HL-60/S4 treated with phorbol 12-myristate 13-acetate at 8.2 ng/mL for 4 days and 3 days (cell line): Measurements from ENCODE around the gene CDR2L.
"Not testable (repeated sequence)": the region's sequence is repeated elsewhere in the genome, so short reads cannot be mapped to it uniquely, and the experiment has no call there.

ENCODE experiments used
- in situ Hi-C: fragments of 300-500 bp; cut with MboI; formaldehyde crosslinking; loops from 2 replicates; pipeline ENCODE4 v1.15.0; 2022; ENCODE audit warnings: low sequenced_read_pairs

The CDR2L gene

DNA sequence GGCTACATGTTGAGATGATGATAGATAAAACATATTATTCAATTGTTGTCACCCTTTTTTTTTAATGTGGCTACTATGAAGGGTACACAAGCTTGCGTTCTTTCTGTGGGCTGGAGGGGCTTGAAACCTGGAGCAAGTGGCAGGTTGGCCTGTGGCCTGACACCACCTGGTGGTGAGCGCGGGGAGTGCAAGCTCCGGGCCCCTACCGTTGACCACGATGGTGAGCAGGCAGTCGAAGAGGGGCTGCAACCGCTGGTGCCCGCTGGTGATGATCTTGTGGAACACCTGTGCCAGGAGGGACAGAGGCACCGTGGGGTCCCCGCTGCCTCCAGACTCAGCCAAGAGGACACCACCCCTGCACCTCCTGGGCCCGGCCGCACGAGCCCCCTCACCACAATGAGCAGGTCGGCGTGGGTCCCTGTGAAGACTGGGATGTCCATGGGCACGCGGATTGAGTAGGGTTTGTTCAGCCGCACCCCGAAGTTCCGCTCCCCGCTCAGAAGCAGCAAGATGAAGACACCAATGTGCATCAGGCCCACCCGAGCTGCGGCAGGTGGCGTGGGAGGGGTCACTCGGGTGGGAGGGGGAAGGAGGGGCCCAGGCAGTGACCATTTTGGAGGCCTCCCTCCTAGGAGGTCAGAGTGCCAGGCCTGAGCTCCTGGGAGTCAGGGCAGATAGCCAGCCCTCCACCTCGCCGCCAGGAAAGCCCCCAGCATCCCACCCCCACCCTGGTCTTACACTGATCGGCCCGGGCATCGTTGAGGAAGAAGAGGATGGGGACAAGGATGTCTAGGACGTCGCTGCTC is 29.3 kb upstream of the CDR2L start:
- in situ Hi-C loops = no loop called here

DNA sequence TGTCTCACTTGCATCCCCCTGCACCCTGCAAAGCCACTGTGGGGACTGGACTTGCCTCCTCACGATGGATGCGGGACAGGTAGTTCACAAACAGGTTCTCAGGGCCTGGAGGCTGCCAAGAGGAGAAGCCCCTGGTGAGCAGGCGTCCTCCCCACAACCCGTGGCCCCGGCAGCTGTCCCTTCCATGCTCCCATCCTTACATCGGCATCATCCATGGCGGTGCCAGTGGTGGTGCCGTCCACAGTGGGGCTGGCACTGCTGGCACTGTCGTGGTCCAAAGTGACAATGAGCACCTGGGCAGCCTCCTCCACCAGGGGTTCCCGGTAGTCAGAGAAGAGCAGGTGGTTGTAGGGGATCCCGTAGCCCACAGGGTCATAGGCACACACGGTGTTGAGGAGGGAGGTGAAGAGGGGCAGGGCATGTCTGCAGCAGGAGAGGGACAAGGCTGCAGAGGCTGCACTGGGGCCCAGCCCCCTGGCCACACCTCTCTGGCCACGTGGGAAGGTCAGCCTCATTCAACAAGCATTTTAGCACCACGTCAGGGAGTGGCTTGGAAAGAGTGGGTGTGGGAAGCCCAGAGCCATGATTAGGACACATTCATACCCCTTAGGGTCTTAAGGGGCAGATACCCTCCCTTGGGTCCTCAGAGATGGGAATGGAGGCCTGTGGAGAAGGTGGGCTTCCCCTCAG is 27.5 kb upstream of the CDR2L start:
- in situ Hi-C loops = no loop called here

DNA sequence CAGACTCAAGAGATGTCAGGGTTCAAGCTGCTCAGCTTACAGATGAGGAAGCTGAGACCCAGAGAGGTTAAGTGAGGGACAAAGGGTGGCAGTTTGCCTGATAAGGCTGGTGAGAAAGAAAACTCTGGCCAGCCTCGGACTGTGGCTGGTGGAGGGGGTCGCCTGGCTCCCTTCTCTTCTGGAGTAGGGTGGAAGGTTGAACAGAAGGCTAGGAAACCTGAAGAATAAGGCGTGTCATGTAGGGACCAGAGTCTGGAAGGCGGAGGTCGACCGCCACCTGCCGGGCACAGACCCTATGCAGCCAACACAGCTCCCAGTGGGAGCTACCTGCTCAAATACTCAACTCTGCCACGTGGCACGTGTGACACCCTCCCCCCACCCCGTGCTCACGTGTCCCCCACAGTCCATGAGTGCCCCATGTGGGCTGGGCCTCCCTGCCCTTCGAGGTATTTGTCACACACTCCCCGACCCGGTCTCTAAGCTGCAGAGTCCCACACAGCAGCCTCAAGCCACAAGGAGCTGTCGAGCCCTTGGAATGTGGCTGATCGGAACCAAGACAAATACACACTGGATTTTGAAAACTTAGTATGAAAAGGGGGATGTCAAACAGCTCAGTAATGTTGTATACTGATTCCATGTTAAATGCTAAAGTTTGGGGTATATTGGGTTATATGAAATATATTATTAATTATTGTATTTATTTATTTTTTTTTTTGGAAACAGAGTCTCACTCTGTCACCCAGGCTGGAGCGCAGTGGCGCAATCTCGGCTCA is 26.7 kb upstream of the CDR2L start:
- in situ Hi-C loops = no loop called here

DNA sequence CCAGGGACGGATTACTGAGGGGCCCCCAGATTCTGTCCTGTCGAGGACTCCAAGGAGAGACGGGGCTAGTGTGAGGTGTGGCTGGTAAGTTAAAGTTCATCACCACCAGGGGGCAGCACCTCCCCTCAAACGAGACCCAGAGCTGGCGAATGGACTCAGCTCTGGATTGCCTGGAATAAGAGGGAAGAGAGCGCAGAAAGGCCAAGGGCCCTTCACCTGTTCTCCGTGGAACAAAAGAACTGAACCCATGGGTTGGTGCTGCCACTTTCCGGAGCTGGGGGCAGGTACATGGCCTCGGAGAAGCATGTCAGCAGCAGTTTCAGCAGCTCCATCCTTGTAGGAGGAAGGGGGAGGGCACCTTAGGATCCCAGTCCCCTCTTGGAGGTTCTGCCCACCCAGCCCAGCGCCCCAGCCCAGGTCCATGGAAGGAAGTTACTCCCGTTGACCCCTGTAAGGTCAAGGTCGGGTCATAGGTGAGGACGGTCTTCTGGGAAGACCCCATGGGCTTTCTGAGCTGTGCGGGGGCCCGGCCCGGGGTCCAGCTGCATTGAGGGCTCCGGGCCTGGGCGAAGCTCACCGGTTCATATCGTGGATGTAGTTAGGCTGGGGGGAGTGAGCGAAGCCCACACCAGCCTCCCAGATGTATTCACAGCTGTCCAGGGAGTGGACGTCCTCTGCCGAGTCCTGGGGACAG is 25.6 kb upstream of the CDR2L start:
- in situ Hi-C loops = no loop called here

DNA sequence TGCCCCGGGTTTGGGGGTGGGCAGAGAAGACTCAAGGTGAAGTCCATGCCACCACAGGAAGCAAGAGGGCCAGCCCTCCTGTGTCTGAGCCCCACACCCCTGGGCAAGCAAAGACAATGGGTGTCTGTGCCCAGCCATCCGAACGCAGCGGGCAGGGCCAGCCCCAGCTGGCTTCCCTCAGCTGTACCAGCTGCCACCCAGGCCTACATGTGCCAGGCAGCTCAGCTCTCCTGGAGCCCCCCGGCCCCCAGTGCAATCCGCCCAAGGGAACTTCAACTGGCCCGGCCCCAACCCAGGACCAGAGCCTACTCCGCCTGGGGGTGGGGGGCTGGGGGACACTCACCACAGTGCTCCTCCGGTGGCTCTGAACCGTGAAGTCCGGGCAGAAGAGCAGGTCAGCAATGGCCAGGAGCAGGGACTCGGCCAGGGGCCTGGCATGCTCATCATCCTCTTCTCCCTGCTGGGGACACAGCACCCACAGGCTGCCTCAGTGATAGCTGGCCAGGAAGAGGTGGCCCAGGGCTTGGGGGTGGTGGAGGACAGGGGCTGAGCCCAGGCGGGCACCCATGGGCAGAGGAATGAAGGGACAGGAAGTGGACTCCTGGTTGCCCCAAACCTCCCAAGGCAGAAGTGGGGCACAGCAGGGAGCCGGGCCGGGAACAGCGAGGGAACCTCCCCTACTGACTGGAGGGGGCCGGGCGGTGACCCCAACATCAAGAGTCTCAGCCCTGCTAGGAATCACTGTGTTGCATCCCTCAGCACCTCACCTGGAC is 24.6 kb upstream of the CDR2L start:
- in situ Hi-C loops = no loop called here

DNA sequence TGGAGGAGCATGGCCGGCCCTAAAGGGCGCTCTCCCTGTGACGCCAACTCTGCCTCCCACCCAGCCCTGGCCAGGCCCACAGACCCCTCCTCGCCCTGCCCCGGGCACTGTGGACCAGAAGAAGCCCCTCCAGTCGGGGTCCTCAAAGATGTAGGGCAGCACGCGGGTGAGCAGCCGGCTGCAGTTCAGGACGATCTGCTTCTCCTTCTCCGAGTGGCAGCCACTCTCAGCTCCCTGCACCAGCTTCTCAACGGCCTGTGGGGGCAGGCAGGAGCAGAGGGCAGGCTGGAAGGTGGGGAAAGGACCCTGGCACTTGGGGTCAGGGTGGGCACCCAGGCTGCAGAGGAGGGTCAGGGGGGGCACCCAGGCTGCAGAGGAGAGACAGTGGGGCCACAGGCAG is 23.8 kb upstream of the CDR2L start:
- in situ Hi-C loops = no loop called here

DNA sequence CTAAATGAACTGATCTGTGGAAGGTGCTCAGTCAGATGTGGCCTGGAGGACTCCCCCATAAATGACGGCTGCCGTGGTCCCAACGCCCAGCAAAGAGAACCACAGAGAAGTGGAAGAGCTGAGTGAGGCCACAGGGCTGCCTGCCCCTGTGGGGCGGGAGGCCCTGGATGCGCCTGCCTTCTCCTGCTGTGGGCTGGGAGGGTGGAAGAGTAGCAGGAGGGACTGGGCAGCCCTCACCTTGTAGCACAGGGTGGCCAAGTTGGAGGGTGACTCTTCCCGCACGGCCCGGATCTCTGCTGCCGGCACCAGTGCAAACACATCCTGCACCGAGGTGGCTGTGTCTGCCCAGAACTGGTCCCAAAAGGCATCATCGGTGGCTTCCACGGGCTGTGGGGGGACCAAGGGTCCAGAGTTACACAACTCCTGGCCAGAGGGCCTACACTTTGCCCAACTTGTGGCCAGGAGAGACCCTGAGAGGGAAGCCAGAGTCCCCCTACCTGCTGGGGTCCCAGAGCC is 23.1 kb upstream of the CDR2L start:
- in situ Hi-C loops = no loop called here

DNA sequence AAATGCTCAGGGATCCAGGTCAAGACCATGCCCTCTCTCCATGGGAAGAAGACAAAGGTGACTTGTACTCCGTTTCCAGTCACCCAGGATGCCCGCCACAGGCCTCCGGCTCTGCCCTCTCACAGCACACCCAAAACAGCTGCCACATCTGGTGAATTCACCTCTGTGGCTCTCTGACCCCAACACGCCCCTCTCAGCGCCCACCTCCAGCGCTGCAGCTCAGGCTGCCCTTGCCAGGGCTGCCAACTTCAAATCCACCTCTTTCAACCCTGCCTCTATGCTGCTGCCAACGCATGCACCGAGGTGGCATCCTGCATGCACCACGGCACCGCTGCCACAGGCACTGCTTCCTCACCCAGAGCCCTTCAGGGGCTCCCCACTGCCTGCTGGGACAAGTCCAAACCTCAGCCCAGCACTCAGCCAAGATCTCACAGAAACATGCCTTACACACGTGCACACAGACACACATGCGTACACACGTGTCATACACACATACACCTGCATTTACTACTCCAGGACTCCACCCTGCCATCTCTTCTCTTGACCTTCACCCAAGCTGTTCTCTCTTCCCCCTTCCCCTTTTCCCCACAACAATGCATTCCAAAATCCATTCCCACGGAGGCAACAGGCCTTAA is 22.3 kb upstream of the CDR2L start:
- in situ Hi-C loops = no loop called here

DNA sequence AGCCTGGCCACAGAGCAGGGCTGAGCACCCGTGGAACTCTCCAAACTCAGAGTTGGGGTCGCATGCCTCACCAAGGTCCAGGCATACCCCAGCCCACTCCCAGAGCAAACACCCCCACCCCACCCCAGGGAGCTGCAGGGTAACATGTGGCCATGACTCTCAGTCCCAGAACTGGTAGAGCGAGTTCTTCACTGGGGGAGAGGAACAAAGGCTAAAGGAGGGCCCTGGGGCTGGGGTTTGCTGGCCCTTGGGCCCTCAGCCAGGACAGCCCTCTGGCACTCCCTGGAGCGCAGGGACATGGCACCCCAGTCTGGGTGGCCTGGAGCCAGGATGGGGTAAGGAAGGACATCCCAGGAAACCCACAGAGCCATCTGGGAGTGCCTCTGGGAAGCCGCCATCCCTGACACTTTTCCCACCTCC is 19.1 kb upstream of the CDR2L start:
- in situ Hi-C loops = no loop called here

DNA sequence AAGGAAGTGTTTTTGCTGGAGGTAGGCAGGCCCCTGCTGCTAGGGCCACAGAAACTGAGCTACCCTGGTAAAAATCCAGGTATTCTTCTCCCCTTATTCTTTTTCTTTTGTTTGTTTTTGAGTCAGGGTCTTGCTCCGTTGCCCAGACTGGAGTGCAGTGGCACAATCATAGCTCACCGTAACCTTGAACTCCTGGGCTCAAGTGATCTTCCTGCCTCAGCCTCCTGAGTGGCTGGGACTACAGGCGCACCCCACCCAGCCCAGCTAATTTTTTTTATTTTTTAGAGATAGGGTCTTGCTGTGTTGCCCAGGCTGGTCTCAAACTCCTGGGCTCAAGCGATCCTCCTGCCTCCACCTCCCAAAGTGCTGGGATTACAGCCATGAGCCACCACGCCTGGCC is 17.9 kb upstream of the CDR2L start:
- in situ Hi-C loops = not testable (repeated sequence)

DNA sequence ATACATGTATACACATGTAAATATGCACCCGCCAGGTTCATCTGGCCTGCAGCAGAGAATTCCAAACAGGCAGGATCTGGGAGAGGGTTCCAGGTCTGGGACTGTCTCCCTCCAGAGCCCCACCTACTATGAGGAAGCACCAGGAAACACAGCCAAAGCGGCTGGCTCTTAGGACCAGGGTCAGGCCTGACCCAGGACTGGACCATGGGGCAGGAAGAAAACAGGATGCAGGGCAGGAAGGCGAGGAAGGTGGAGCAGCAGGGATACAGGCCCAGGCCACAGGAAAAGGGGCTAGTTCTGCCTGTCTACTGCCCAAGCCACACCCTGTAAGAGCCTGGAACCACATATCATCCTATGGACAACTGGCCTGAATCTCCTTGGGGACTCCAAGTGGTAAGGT is 17.0 kb upstream of the CDR2L start:
- in situ Hi-C loops = no loop called here

DNA sequence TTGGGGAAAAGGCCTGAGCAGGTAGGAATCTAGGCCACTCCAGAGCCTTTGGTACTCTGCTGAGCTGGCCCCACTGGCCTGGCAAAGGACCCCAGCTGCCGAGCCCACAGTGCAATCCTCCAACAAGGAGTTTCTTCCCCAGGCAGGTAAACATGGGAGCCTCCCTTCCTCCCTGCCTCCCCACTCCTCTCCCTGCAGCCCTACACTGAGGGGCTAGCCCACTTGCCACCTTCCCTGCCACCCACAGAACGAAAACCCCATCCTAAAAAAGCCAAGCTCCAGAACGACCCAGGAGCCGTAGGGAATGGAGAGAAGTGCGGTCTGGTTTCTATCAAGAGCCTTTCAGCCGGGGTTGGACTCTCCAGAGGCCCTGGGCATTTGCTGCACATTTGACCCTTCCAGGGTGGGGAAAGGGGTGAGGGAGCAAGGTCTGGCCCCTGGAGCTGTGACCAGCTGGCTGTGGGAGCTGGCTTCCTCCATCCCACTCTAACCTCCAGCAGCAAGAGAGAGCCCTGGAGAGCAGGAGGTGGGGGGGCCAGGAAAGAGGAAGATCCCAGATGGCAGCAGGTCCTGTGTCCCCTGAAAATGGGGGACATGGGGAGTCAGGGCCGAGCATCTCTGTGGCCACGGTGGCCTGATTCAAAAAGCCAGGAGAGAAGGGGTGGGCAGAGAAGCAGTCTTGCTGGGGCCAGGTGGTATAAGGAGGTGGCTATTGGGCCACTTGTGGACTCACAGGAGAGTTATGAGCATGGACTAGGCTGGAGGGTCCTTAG is 16.2 kb upstream of the CDR2L start:
- in situ Hi-C loops = no loop called here

DNA sequence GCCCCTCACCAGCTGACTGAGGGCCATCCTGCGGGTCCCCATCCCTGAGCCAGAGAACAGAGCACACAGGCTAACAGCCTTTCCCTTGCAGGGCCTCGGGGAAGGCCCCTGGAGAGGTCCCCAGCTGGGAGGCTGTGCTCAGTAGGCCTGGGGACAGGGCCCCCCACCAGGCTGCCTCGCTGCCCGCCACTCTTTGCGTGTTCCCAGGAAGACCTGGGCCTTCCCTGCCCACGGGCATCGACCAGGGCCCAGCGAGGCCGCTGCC is 15.7 kb upstream of the CDR2L start:
- in situ Hi-C loops = no loop called here

DNA sequence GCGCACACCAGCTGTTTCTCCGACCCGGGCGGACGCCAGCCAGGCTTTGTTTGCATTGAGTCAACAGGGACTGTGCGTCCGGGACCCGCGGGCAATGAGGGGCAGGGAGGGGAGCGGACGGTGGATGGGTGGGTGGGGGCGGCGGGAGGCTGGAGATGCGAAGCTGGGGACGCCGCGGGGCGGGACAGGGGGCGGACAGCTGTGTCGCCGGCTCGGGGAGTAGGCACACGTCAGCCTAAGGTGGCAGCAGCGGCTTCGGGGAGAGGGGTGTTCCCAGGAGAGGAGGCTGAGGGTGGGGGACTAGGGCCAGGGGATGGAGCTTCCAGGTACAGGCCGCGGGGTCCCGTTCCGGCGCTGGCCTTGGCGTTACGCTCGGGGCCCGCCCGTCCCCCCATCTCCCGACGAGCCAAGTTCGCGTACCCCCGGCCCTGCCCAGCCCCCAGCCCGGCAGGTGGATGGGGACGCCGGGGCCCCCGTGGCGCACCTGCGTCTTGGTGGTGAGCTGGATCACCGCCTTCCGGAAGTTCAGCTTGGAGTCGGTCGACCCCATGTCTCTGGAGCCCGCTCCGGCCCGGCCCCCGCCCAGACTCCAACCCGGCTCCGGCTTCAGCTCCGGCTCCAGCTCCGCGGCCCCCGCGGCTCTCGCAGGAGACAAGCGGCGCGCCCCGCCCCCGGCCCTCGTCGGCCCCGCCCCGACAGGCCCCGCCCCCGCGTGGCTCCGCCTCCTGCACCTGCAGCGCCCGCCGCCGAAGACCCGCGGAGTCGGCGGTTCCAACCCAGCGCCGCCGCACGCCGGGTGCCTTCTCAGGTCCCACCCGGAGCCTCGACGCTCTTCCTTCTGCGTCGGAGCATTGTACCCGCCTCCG is 15.1 kb upstream of the CDR2L start, which contains the start of gene HID1:
TSS of gene HID1 (minus strand) at position 653 of the 866 bp plus-strand sequence. CDS start at position 550, 103 bp downstream.
- in situ Hi-C loops = no loop called here

DNA sequence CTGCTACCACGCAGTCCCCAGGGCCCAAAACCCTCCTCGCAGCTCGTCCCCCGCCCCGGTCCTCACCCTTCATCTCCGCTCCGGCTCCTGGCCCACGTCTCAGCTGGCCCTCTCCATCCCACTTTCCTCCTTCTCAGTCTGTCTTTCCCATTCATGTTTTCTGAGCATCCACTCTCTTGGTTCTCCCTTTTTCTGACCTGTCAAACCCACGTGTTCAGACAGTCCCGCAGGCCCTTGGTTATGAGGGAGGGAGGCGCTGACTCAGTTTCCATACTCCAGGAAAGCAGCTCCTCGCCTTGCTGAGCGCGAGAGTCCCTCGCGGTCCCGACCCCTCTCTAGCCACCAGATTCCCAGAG is 14.5 kb upstream of the CDR2L start:
- in situ Hi-C loops = no loop called here

DNA sequence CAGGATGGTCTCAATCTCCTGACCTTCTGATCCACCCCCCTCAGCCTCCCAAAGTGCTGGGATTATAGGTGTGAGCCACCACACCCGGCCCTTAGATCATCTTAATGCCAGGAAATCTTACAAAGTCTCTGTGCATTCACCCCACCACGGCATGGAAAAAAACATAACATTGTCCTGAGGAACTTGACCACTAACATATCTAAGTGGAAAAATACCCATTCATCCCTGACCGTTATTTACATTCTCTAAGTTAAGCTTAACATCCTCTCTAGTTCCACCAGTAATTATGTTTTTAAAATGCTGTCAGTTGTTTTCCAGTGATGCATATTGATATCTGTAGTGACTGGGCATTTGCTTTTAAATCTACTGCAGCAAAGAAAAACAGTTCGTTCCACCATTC is 11.5 kb upstream of the CDR2L start:
- in situ Hi-C loops = no loop called here

DNA sequence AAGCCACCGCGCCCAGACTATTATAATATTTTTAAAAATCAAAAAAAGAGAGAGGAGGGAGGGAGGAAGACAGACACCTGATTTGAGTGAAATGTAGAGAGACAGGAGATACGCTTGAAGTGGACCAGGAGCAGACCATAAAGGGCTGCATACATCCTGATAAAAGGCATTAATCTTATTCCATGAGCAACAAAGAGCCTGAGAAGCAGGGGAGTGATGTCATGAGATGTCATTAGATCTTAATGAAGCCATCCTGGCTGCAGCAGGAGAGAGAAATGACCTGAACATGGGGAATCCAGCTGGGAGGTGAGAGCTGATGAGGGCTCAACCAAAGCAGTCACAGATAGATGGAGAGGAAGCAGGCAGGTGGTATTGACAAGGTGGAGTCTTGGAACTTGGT is 9.6 kb upstream of the CDR2L start:
- in situ Hi-C loops = no loop called here

DNA sequence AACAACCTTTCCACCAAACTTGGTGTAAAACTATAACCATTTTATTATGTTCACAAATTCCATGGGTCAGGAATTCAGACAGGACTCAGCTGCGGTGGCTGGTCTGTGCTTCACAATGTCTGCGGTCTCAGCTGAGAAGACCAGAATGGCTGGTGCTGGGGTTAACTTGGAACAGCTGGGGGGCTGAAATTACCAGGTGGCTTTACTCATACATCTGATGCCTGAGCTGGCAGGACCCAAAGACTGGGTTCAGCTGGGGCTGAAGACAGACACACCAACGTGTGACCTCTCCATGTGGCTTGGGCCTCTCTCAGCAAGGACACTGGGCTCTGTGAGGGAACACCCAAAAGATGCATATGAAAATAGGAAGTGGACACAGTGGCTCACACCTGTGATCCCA is 9.2 kb upstream of the CDR2L start:
- in situ Hi-C loops = no loop called here
